Stimulated activated CD8-positive, alpha-beta memory T cell treated with anti-CD3 and anti-CD28 coated beads, Interleukin-7, amount 100 ng/mL, for 48 hours (primary cell): ENCODE data around the gene LDLRAD4.
"Not testable (repeated sequence)": the region's sequence is repeated elsewhere in the genome, so short reads cannot be mapped to it uniquely, and the experiment has no call there.

Source experiments
- DNase-seq, 2 donors: peaks; one replicate each; pipeline ENCODE4 v3.0.0-alpha.2; 2020; ENCODE audit warnings: low read depth in 1 of 2; ENCODE audit errors: extremely low read depth in 1 of 2

The LDLRAD4 gene

DNA sequence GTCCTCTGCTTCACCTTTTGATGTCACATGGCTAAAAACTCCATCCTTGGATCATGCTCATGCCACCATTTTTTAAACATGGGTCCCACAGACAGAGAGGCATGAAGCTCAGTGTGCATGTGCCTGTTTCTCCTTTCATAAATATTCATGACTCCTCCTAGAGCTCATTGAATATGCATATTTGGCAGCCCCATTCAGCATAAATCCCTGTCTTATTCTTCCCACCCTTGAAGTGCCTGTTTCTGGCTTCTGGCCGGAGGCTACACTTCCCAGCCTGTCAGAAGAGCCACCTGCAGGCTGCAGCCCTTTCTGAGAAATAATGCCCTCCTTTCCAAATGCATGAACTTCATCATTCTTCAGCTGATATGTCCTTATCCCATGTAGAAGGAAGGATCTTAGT lies 109.7 kb downstream of the LDLRAD4 start:
- no peak for DNase-seq

GRCh38 chr18:13330996-13331395 lies 112.4 kb downstream of the LDLRAD4 start:
- no peak for DNase-seq

GRCh38 chr18:13331846-13332245 lies 113.3 kb downstream of the LDLRAD4 start:
- no peak for DNase-seq

- DNase-seq = no peak
Measured at GRCh38 chr18:13332874-13333273, 114.3 kb downstream of the LDLRAD4 start.

DNA sequence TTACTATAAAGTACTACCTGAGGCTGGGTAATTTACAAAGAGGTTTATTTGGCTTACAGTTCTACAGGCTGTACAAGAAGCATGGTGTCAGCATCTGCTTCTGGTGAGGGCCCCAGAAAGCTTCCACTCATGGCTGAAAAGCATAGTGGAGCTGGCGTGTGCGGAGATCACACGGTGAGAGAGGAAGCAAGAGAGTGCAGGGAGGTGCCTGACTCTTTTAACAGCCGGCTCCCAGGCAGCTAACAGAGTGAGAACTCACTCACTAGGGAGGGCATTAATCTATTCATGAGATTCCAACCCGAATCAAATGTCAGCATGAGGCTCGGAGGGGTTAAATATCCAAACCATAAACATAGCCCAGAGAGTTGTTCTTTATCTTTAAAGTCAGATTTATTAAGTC lies 117.3 kb downstream of the LDLRAD4 start:
- no peak for DNase-seq

DNA sequence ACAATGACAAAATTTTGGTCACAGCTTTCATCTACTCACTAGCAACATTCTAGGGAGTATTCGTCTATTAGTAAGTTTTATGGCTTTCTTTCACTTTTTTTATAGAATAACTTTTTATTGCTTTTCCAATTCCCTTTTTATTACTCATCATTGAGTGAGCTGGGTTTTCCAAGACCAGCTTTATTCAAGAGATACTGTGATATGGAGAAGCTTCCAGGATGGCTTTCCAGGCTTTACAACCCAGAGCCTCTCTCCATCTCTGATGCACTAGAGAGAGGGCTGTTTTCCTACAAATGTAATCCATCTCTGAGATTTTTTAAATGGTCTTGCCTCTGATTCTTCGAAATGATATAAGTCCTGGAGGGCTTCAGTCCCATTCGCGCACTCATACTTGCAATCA lies 118.3 kb downstream of the LDLRAD4 start:
- DNase-seq = no peak

DNA sequence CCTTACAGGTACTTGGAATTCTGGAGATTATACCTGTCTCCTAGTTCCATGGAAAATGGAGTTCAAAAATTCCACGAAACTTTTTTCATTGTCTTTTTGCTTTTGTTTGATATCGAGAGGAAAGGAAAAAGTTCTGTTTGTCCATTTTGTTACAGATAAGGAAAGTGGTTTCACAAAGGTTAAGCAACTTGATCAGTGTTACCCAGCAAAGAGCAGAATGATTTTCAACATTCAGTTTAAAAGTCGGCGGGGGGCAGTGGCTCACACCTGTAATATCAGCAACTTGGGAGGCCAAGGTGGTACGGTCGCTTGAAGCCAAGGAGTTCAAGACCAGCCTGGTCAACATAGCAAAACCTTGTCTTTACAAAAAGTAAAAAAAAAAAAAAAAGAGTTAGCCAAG lies 118.8 kb downstream of the LDLRAD4 start:
- DNase-seq = no peak

- DNase-seq = no peak
Measured at GRCh38 chr18:13338318-13338717, 119.8 kb downstream of the LDLRAD4 start.

GRCh38 chr18:13339653-13340052 lies 121.1 kb downstream of the LDLRAD4 start:
- no peak for DNase-seq

GRCh38 chr18:13346449-13346848 lies 127.9 kb downstream of the LDLRAD4 start:
- not testable (repeated sequence) for DNase-seq

GRCh38 chr18:13353084-13353823 lies 134.7 kb downstream of the LDLRAD4 start:
- DNase-seq = no peak

DNA sequence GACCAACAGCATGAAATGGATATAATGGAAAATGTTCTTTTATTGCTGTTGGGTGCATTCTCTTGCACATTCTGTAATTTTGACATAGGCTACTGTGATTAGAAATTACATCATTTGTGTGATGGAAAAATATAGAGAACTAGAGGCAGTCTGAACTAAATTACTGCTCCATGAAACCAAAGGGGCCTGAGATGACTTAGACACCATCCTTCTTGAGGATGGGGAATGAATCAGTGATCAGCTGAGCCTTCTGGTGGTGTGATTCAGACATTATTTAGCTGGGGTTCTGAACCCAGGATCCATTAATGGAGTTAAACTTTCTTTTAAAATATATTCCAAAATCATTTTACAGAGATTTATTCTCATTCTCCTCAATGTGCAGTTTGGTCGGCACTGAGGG lies 135.8 kb downstream of the LDLRAD4 start:
- no peak for DNase-seq

- no peak for DNase-seq
Measured at GRCh38 chr18:13356032-13356431, 137.5 kb downstream of the LDLRAD4 start.

- no peak for DNase-seq
Measured at GRCh38 chr18:13357289-13357688, 138.7 kb downstream of the LDLRAD4 start.

DNA sequence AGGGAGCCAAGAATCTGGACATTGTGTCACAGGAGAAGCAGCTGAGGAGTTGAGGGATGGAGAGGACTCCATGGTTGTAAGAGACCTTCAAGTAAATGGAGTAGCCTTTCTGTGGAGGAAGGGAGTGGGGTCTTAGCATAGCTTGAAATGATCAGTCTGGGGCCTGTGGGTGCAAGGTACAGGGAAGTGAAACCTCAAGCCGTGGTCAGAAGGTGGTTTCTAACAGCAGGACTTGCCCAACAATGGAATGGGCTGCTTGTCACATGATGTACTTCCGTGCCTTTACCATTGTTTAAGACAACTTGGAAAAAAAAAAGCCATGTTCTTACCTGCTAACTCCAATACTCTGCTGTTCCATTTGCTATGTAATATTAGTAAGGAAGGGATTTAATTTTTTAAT lies 140.7 kb downstream of the LDLRAD4 start:
- no peak for DNase-seq

GRCh38 chr18:13361431-13361830 lies 142.9 kb downstream of the LDLRAD4 start:
- DNase-seq = no peak

DNA sequence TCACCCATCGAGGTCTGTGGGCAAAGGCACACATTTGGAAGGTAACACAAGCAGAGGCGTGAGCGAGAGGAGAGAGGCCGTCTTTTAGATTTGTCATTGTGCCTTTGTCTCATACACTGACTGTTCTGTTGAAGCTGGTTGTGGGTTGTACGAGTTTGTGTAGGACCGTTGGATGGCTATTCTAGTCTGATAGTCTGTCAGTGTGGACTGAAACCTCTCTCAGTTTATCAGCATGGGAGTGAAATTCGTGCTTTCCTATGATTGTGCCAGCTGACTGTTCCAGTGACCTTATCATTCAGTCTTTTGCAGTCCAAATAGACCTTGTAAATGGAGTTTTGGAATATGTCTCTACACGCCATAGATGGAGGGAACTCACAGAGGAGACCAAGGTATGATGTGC lies 143.5 kb downstream of the LDLRAD4 start:
- no peak for DNase-seq

- no peak for DNase-seq
Measured at GRCh38 chr18:13362607-13363006, 144.0 kb downstream of the LDLRAD4 start.

DNA sequence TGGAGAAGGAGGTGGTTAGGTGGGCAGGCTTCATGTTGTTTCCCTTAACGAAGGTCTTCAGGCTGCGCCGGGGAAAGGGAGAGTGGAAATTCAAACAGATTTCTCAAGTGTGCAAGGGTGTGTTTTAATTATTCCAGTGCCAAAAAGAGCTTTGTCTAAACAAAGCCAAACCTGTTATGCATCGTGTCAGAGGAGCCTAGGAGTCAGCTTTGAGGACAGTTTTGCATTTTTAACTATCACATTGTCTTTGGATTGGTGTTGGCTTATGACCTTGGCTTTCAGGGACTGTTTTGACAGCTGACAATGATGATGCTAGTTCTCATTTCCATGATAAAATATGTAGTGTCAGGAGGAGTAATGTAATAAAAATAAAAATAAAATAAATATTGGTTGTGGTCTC lies 144.8 kb downstream of the LDLRAD4 start:
- no peak for DNase-seq

DNA sequence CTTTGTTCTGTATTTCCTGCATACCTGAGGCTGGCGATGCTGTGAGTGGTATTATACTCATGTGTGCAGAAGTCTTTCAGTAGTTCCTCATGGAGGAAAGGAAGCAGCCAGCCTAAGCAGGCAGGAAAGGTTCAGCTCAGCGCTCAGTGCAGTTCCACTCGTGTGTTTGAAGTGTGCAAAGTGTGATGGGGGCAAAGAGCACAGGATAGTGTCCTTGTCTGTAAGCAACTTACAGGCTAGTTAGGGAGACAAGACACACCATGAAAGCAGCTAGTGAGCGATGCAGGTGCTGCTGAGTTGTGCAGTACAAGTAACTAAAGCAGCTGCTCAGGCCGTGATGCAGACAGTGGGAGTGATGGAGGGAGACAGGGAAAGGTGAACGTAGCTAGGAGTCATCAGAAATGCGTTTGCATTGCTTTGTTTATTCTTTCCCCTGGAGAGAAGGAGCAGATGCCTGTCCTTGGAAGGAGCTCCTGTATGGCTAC lies 146.2 kb downstream of the LDLRAD4 start:
- DNase-seq = no peak

GRCh38 chr18:13366131-13366530 lies 147.6 kb downstream of the LDLRAD4 start:
- DNase-seq = no peak

DNA sequence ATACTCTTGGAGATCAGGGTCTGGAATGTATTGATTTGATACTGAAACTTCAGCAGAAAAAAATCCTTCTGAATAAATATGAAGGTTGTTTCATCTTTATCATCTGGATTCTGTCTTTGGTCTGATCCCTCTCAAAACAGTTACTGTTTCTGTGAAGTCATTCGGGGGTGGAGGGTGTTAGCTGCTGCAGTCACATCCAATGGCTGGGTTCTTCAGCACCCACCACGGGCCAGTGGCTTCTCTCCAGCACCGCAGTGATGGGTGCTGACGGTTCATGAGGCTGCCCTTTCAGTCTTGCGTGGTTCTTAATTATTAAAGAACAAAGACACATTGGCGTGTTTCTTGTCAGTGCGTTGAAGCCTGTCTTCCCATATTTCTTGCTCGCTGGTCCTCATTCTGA lies 148.0 kb downstream of the LDLRAD4 start:
- no peak for DNase-seq
